H9 (cell line): ENCODE results near the gene SNAI3. TPM values are rescaled to one million over a fixed set of nuclear protein-coding genes. Genes with fewer than 3 reads are reported as not detected.

Source experiments
- DNase-seq: peaks from one replicate; pipeline ENCODE4 v3.0.0-alpha.2; 2017
- H2AFZ ChIP-seq: one replicate; pipeline ENCODE4 v1.6.1; 2013; ENCODE audit warnings: mild to moderate bottlenecking, low read length, control low read depth, moderate library complexity
- H2AK5ac ChIP-seq: 2 replicates; pipeline ENCODE4 v1.6.1; 2013; ENCODE audit warnings: low read length, control low read depth, mixed read lengths; ENCODE audit not compliant: insufficient read length
- H2BK120ac ChIP-seq: one replicate; pipeline ENCODE4 v1.6.1; 2013; ENCODE audit warnings: low read depth, mild to moderate bottlenecking, low read length, control low read depth, inconsistent platforms; ENCODE audit not compliant: poor library complexity, severe bottlenecking
- H2BK12ac ChIP-seq: 2 replicates; pipeline ENCODE4 v1.6.1; 2013; ENCODE audit warnings: low read length, control low read depth, mixed read lengths, low read depth; ENCODE audit not compliant: insufficient read length
- H2BK15ac ChIP-seq: 2 replicates; pipeline ENCODE4 v1.6.1; 2013; ENCODE audit warnings: low read depth, low read length, control low read depth
- H2BK20ac ChIP-seq: one replicate; pipeline ENCODE4 v1.6.1; 2013; ENCODE audit warnings: low read depth, mild to moderate bottlenecking, low read length, control low read depth, inconsistent platforms; ENCODE audit not compliant: poor library complexity, severe bottlenecking
- H2BK5ac ChIP-seq: 2 replicates; pipeline ENCODE4 v1.6.1; 2013; ENCODE audit warnings: low read length, control low read depth, mixed read lengths; ENCODE audit not compliant: insufficient read length
- H3K14ac ChIP-seq: 2 replicates; pipeline ENCODE4 v1.6.1; 2013; ENCODE audit warnings: low read length, control low read depth; ENCODE audit not compliant: insufficient read depth
- H3K18ac ChIP-seq: 2 replicates; pipeline ENCODE4 v1.6.1; 2013; ENCODE audit warnings: low read depth, mild to moderate bottlenecking, mixed read lengths, low read length, control low read depth; ENCODE audit not compliant: insufficient read length
- H3K23ac ChIP-seq: 2 replicates; pipeline ENCODE4 v1.6.1; 2013; ENCODE audit warnings: low read length, control low read depth, mixed read lengths, low read depth; ENCODE audit not compliant: insufficient read length
- H3K23me2 ChIP-seq: 2 replicates; pipeline ENCODE4 v1.6.1; 2013; ENCODE audit warnings: low read depth, mild to moderate bottlenecking, mixed read lengths, low read length, control low read depth; ENCODE audit not compliant: insufficient read length, poor library complexity, severe bottlenecking
- H3K27ac ChIP-seq: 2 replicates; pipeline ENCODE4 v1.5.1; 2013; ENCODE audit warnings: low read length, control low read depth, mixed read lengths, low read depth; ENCODE audit not compliant: insufficient read length
- H3K27me3 ChIP-seq: 2 replicates; pipeline ENCODE4 v1.6.1; 2013; ENCODE audit warnings: low read length, control low read depth, inconsistent platforms; ENCODE audit not compliant: insufficient read depth
- H3K4ac ChIP-seq: 2 replicates; pipeline ENCODE4 v1.6.1; 2013; ENCODE audit warnings: low read depth, mild to moderate bottlenecking, control low read depth, inconsistent platforms, low read length, moderate library complexity
- H3K4me1 ChIP-seq: 2 replicates; pipeline ENCODE4 v1.6.1; 2013; ENCODE audit warnings: low read length, control low read depth, inconsistent platforms; ENCODE audit not compliant: insufficient read depth
- H3K4me2 ChIP-seq: 2 replicates; pipeline ENCODE4 v1.6.1; 2013; ENCODE audit warnings: low read length, control low read depth, mixed read lengths; ENCODE audit not compliant: insufficient read length, insufficient read depth
- H3K56ac ChIP-seq: 2 replicates; pipeline ENCODE4 v1.6.1; 2013; ENCODE audit warnings: low read depth, mild to moderate bottlenecking, mixed read lengths, low read length, control low read depth; ENCODE audit not compliant: insufficient read length
- H3K79me1 ChIP-seq: 2 replicates; pipeline ENCODE4 v1.6.1; 2013; ENCODE audit warnings: low read depth, mild to moderate bottlenecking, moderate library complexity, low read length, control low read depth, inconsistent platforms; ENCODE audit not compliant: insufficient read depth, poor library complexity, severe bottlenecking
- H3K79me2 ChIP-seq: 2 replicates; pipeline ENCODE4 v1.6.1; 2013; ENCODE audit warnings: low read length, control low read depth, inconsistent platforms; ENCODE audit not compliant: insufficient read depth
- H3K9ac ChIP-seq: 2 replicates; pipeline ENCODE4 v1.6.1; 2013; ENCODE audit warnings: low read length, control low read depth, mixed read lengths; ENCODE audit not compliant: insufficient read length; ENCODE audit errors: extremely low read depth
- H3K9me3 ChIP-seq: one replicate; pipeline ENCODE4 v1.6.1; 2013; ENCODE audit warnings: low read depth, low read length, inconsistent platforms; ENCODE audit not compliant: control insufficient read depth
- H3T11ph ChIP-seq: one replicate; pipeline ENCODE4 v1.6.1; 2013; ENCODE audit warnings: mild to moderate bottlenecking, low read length, control low read depth, inconsistent platforms
- H4K20me1 ChIP-seq: one replicate; pipeline ENCODE4 v1.6.1; 2013; ENCODE audit not compliant: control insufficient read depth, insufficient read length, insufficient read depth
- H4K5ac ChIP-seq: 2 replicates; pipeline ENCODE4 v1.6.1; 2013; ENCODE audit warnings: low read depth, mild to moderate bottlenecking, mixed read lengths, low read length, control low read depth; ENCODE audit not compliant: insufficient read length
- H4K8ac ChIP-seq: replicated peaks from 2 replicates; pipeline ENCODE4 v1.6.1; 2013; ENCODE audit warnings: low read length, control low read depth, mixed read lengths, low read depth; ENCODE audit not compliant: insufficient read length
- H4K91ac ChIP-seq: 2 replicates; pipeline ENCODE4 v1.6.1; 2013; ENCODE audit warnings: low read depth, mild to moderate bottlenecking, moderate library complexity, mixed read lengths, low read length, control low read depth; ENCODE audit not compliant: insufficient read length
- H3K27ac Mint-ChIP-seq, 3 experiments: 2 replicates in 2 of 3; 3 replicates in 1 of 3; pipeline ENCODE4 v1.8.0; 2020 to 2021; ENCODE audit warnings: mixed read lengths in 3 of 3, mild to moderate bottlenecking in 1 of 3, moderate library complexity in 1 of 3
- H3K27me3 Mint-ChIP-seq: 2 replicates; pipeline ENCODE4 v1.8.0; 2021; ENCODE audit warnings: low read depth, mild to moderate bottlenecking, moderate library complexity, mixed read lengths
- H3K36me3 Mint-ChIP-seq, 3 experiments: 2 replicates in 2 of 3; 3 replicates in 1 of 3; pipeline ENCODE4 v1.8.0; 2020 to 2021; ENCODE audit warnings: low read depth in 3 of 3, mixed read lengths in 3 of 3; ENCODE audit not compliant: insufficient read depth in 1 of 3
- H3K4me1 Mint-ChIP-seq, 2 experiments: 2 replicates each; pipeline ENCODE4 v1.8.0; 2020; ENCODE audit warnings: mixed read lengths in 2 of 2
- H3K4me3 Mint-ChIP-seq, 2 experiments: 2 replicates in 1 of 2; 3 replicates in 1 of 2; pipeline ENCODE4 v1.8.0; 2020 to 2021; ENCODE audit warnings: mild to moderate bottlenecking in 2 of 2, mixed read lengths in 2 of 2, moderate library complexity in 1 of 2
- H3K9me3 Mint-ChIP-seq, 2 experiments: 2 replicates in 1 of 2; 3 replicates in 1 of 2; pipeline ENCODE4 v1.8.0; 2020; ENCODE audit warnings: mild to moderate bottlenecking in 2 of 2, mixed read lengths in 2 of 2, moderate library complexity in 1 of 2
- CTCF ChIP-seq: fragments of 200-600 bp; sonication (generic); conservative IDR thresholded peaks from 3 replicates; pipeline ENCODE4 v1.8.0; 2021; ENCODE audit warnings: antibody characterized with exemption, mild to moderate bottlenecking
- WGBS: extraction: QIAGEN DNeasy Blood & Tissue Kit; methylation state at CpG from one replicate; pipeline ENCODE4 v1.1.7; 2013; ENCODE audit warnings: missing lambda C conversion rate, low lambda C conversion rate, mixed read lengths; ENCODE audit not compliant: insufficient read length; ENCODE audit errors: extremely low coverage; 5-methylcytosine and 5-hydroxymethylcytosine counted together
- total RNA-seq: library from RNA; stranded (reverse); gene quantifications from 2 replicates; pipeline ENCODE4 v1.2.1, GENCODE V29; 2021

SNAI3 gene
- total RNA-seq, 1 experiment from 2014 or later, result 3.2 TPM

GRCh38 chr16:88672776-88673175 lies 13.5 kb downstream of the SNAI3 start:
- Histone ChIP-seq H4K8ac (no peak overlapping the region), H3K79me2 (no peaks in the 10 kb centered on the region), H3K27me3 (no peaks in the 10 kb centered on the region), H3K4me2 (no peak overlapping the region), H3K14ac (no peak overlapping the region), H3K4ac (no peak overlapping the region), H3K4me1 (no peaks in the 10 kb centered on the region), H3K18ac (no peak overlapping the region), H2BK20ac (no peak overlapping the region), H2BK5ac (no peak overlapping the region), H3K9ac (no peak overlapping the region), H2BK15ac (no peak overlapping the region), H3K9me3 (no peaks in the 10 kb centered on the region), H4K91ac (no peak overlapping the region), H3K23me2 (no peaks in the 10 kb centered on the region), H3K79me1 (no peaks in the 10 kb centered on the region), H2BK12ac (no peak overlapping the region), H3K56ac (no peak overlapping the region), H2BK120ac (no peak overlapping the region), H2AFZ (no peak overlapping the region), H4K5ac (no peak overlapping the region), H2AK5ac (no peak overlapping the region), H3K27ac (no peak overlapping the region), H3T11ph (no peak overlapping the region), H4K20me1 (no peaks in the 10 kb centered on the region), H3K23ac (no peak overlapping the region)
- peak overlapping the region in 2 of 3 experiments; percentile 63 to 79; a peak in 2 of 7 replicates for H3K27ac Mint-ChIP-seq
- no peak overlapping the region; a peak in 1 of 5 replicates for H3K4me3 Mint-ChIP-seq
- peaks cover 6 to 7% of the 10 kb centered on the region in 2 experiments for H3K4me1 Mint-ChIP-seq
- peak; percentile 86 for DNase-seq
- H3K36me3 Mint-ChIP-seq, result peaks cover 6 to 21% (median 6%) of the 10 kb centered on the region in 3 experiments
- peak; percentile 74 for TF ChIP-seq CTCF
- WGBS, result no CpG with 5 or more reads among the region's 11 CpGs
- peaks cover 3% of the 10 kb centered on the region in 2 experiments; a peak in 2 of 5 replicates for H3K9me3 Mint-ChIP-seq
- no peaks in the 10 kb centered on the region; the same call in 1 of the 2 replicates for H3K27me3 Mint-ChIP-seq
